ENCODE measurements around the gene KCNK1.

The KCNK1 gene

DNA sequence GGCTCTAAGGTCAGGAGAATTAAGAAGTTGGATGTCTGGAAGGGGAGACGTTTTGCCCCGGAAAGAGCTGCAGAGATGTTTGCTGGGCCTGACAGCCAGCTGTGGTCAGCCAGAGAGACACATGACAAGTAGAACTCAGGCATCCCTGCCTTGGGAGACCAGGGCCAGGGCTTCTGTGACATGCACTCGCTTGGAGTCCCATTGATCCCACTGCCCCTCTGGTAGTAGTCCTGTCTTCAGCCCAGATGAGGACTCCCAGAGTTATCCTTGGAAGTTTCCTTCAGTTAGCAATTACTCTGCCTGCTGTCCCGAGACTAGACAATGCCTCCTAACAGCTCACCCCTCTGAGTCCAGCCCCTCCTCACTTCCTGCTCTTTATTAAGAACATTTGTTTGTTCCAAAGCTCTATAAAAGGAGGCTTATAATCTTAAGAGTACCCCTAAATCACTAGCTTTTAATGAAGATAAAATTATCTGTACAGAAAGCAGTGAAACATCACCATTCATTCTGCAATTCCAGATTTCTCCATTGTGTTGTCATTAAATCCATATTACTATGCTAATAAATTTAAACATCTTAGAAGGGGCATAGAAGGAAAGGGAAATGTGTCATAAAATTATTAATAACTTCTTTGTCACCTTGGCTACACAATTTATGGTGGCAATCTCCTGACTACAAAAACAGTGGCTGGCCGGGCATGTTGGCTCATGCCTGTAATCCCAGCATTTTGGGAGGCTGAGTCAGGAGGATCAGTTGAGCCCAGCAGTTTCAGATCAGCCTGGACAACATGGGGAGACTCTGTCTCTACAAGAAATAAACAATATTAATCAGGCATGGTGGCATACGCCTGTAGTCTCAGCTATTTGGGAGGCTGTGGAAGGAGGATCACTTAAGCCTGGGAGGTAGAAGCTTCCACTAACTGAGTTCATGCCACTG lies 94.2 kb downstream of the KCNK1 start:
- no peak for DNase-seq

DNA sequence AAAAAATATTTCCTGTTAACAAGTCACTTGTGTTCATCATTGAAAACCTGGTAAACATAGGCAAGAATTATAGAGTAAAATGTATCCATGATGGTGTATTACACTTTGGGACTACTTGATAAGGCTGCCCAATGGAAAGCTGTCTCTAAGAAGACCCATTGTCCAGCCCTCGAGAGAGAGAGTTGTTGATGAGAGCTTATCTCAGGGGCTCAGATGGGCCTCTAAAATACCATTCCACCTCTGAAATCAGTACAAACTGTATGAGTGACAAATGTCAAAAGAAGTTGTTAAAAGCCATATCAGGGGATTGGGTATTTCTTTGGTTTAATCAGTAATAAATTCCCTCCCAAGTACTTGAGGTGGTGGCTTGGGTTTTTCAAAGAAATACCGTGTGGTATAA lies 96.1 kb downstream of the KCNK1 start:
- no peak for DNase-seq

DNA sequence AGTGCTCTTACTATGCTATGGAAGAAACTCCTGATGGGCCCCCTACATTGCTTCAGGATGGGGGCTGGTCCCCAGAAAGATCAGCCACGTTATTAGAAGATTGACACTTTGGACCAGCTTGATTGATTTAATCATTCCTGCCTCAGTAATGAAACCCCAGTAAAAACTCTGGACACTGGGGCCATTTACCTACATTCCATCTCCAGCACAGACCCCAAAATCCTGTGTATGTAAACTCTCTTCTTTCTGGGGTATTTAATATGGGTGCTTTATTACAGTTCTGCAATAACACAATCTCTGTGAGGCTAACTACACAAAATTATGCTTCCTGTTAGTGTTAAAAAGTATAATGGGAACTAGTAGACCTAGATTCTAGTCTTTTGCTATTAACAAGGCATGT lies 96.6 kb downstream of the KCNK1 start:
- DNase-seq = no peak

DNA sequence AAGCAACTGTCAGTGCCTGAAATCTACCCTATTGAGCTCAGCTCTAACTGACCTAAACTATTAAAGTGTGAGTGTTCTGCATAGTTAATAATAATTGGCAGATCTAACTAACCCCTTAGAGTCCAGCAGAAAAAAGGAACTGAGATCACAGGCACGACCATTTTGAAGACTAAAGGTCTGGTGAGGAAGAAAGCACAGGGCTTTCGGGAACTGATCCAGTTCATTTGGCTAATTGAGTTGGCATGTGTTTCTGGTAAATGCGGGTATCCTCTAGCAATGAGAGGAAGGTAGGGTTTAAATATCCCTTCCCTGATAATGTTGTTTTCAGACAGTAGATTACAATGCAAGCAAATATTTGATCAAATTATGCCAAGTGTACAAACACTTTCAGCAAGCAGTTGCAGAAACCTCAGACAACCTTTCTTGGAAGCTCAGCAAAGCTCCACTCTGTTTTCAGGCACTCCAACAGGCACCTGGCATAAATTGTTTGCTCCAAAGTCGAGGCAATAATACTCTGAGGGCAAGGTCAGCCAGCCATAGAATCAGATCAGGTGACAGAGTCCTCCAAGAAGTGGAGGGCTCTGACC lies 100.8 kb downstream of the KCNK1 start:
- peak; percentile 78 for DNase-seq

DNA sequence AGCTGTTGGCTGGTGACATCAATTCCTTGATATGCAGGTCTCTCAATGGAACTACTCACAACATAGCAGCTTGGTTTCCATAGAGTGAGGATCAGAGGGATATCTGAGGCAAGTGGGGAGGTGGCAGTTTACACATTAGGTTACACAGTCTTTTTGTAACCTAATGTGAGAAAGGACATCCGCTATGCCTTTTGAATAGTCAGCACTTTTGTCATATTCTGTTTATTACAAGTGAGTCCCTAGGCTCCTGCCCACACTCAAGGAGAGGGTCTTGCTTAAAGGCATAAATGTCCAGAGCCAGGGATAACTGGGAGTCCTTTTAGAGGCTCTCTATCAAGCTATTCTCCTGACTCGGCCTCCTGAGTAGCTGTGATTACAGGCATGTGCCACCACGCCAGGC lies 104.2 kb downstream of the KCNK1 start:
- no peak for DNase-seq

DNA sequence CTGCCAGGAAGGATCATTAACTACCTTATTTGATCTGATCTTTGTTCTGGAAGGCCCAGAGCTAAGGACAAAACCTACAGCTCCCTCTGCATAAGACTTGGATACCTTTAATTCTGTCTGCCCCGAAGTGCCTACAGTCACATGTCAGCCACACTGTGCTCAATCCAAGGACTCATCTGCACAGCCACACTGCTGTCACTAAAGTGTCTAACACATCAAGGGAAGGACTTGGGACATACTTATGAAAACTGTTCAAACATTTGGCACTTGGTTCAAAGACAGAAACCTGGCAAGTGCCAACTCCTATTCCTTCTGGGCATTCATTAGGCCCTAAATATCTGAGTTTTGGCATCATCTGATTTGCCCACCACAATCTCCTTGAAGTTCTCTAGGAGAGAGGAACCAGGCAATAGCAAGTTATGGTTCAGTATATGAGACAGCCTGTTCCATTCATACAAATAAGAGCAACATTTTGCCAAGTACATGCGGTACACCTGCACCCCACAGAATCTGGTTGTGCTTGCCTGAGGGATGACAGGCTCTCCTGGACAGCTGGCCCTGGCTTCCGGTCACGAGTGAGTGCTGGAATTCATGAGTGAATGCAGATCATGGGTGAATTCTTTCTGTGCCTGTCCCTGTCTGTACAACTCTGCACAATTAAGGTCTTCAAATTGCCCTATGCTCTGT lies 105.9 kb downstream of the KCNK1 start:
- DNase-seq = no peak

DNA sequence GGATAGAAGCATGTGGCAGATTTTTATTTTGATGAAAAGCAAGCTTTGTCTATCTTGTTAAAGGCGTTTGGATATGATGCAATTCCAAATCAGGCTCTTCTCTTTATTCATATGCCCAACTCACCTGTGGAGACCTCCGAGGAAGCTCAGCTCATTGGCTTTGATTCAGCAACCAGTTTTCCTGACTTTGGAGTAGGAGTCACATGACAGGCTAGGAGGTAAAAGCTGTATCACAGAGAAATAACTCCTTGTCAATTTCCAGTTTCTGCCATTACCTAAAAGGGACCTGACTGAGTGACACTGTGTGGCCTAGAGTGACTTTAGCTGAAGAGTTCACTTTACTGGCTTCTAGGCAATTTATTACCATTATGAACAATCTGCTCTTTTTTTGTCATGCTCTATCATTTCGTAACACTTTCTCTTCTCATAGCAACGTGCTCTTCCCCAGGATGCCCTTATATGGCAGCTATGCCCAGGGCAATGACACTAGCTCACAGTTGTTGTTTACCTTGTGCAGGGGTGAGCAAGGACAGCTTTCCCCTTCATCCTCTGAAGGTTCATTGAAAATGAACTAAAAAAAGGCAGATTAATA lies 107.2 kb downstream of the KCNK1 start:
- peak; percentile 27 for DNase-seq

All from RPMI8226 (cell line).